OCI-LY7 (cell line): Measurements from ENCODE around the gene USP48. TPM values are rescaled to one million over a fixed set of nuclear protein-coding genes. Genes with fewer than 3 reads are reported as not detected.

Source experiments
- BruUV-seq: library from RNA; stranded (reverse); fragments of 400-500 nt; replicated peaks from 2 replicates; lab custom pipeline; 2021; lab: Mats Ljungman, UMichigan
- CTCF ChIA-PET: fragments of 300-600 bp; sonication (Branson Sonifier 250); formaldehyde crosslinking; loops from one replicate; lab custom pipeline; 2022; ENCODE audit warnings: antibody characterized with exemption; ENCODE audit not compliant: unreplicated experiment; lab: Charles Lee
- POLR2A ChIA-PET: fragments of 300-600 bp; sonication (Branson Sonifier 250); formaldehyde crosslinking; loops from one replicate; lab custom pipeline; 2022; ENCODE audit warnings: antibody characterized with exemption; lab: Charles Lee
- DNase-seq: peaks from one replicate; pipeline ENCODE4 v3.0.0-alpha.2; 2015; ENCODE audit warnings: low spot score
- H2AFZ ChIP-seq: fragments of 200-600 bp; sonication (generic), shearing (Covaris generic); 2 replicates; pipeline ENCODE4 v1.6.1; 2014; ENCODE audit warnings: mild to moderate bottlenecking, antibody characterized with exemption, low read length, moderate library complexity
- H3K27ac ChIP-seq: fragments of 200-600 bp; sonication (generic); 2 replicates; pipeline ENCODE4 v1.5.1; 2014; ENCODE audit warnings: mixed run types, low read depth, mild to moderate bottlenecking, moderate library complexity, low read length, inconsistent platforms; ENCODE audit not compliant: poor library complexity, severe bottlenecking
- H3K36me3 ChIP-seq: fragments of 200-600 bp; sonication (generic); 2 replicates; pipeline ENCODE4 v1.6.1; 2014; ENCODE audit warnings: mild to moderate bottlenecking, antibody characterized with exemption, low read length, moderate library complexity, mixed read lengths; ENCODE audit not compliant: insufficient read depth
- H3K4me1 ChIP-seq: fragments of 200-600 bp; sonication (generic); 2 replicates; pipeline ENCODE4 v1.5.1; 2014; ENCODE audit warnings: mild to moderate bottlenecking, low read length; ENCODE audit not compliant: insufficient read depth, poor library complexity, severe bottlenecking
- H3K4me2 ChIP-seq: fragments of 200-600 bp; sonication (generic); 2 replicates; pipeline ENCODE4 v1.6.1; 2014; ENCODE audit warnings: mild to moderate bottlenecking, low read length
- H3K4me3 ChIP-seq: fragments of 200-600 bp; sonication (generic); 2 replicates; pipeline ENCODE4 v1.5.1; 2014; ENCODE audit warnings: mild to moderate bottlenecking, low read depth, low read length; ENCODE audit not compliant: poor library complexity, severe bottlenecking
- H3K79me2 ChIP-seq: fragments of 200-600 bp; sonication (generic); 2 replicates; pipeline ENCODE4 v1.6.1; 2016; ENCODE audit warnings: low read depth, mild to moderate bottlenecking, low read length, moderate library complexity, mixed read lengths; ENCODE audit not compliant: insufficient read depth
- H3K9me2 ChIP-seq: fragments of 200-600 bp; sonication (generic); 2 replicates; pipeline ENCODE4 v1.6.1; 2016; ENCODE audit warnings: mild to moderate bottlenecking, low read length, mixed read lengths; ENCODE audit not compliant: insufficient read depth
- H3K9me3 ChIP-seq: fragments of 200-600 bp; sonication (generic); 2 replicates; pipeline ENCODE4 v1.6.1; 2014; ENCODE audit warnings: mild to moderate bottlenecking, mixed run types, low read length, mixed read lengths
- H4K20me1 ChIP-seq: fragments of 200-600 bp; sonication (generic); 2 replicates; pipeline ENCODE4 v1.6.1; 2014; ENCODE audit warnings: mild to moderate bottlenecking, antibody characterized with exemption, low read length, moderate library complexity, mixed read lengths; ENCODE audit not compliant: insufficient read depth
- CTCF ChIP-seq: fragments of 200-600 bp; sonication (generic); conservative IDR thresholded peaks from 2 replicates; pipeline ENCODE4 v1.5.1; 2014; ENCODE audit warnings: mild to moderate bottlenecking, antibody characterized with exemption, low read length, moderate library complexity, mixed read lengths
- EZH2phosphoT487 ChIP-seq: fragments of 200-600 bp; sonication (generic); IDR thresholded peaks from 2 replicates; pipeline ENCODE4 v1.6.1; 2018; ENCODE audit warnings: low read depth, borderline replicate concordance, mild to moderate bottlenecking, mixed run types, antibody characterized with exemption, low read length, moderate library complexity, mixed read lengths
- intact Hi-C: fragments of 100-400 bp; cut with micrococcal nuclease; formaldehyde crosslinking; loops from one replicate; pipeline ENCODE4 v1.10.0; 2022; ENCODE audit not compliant: unreplicated experiment
- total RNA-seq, 2 experiments: library from RNA; depleted of rRNA in 1 of 2; stranded (reverse); fragments of >200 nt in 1 of 2; shearing (Covaris generic) in 1 of 2; gene quantifications; 2 replicates each; pipeline ENCODE4 v1.2.3, GENCODE V29; 2014 to 2022

USP48 gene
- total RNA-seq, 2 experiments from 2014 or later = 45.0 to 98.3 TPM

DNA sequence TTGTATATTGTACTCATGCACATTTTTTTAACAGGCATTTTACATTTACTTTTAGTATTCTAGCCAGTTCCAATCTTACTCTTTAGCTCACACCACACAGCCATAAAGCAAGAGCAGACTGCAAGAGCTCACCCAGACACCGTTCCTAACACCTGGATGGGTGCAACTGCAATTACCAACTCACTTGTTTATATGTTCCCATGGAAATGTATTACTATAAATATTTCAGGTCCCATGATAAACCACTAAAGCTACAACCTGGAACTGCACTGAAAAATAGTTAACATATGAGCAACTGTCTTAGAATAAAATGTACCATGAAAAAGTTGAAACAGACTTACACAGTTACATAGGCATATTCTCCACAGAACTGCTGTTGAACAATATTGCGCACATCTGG is 30.8 kb downstream of the USP48 start:
- Histone ChIP-seq H3K27ac (no peak overlapping the region), H3K4me2 (no peak overlapping the region), H3K79me2 (peaks cover 13% of the 10 kb centered on the region; the same call in 1 of the 2 replicates), H2AFZ (no peak overlapping the region), H4K20me1 (no peaks in the 10 kb centered on the region), H3K9me2 (no peaks in the 10 kb centered on the region), H3K9me3 (no peaks in the 10 kb centered on the region), H3K4me1 (no peaks in the 10 kb centered on the region), H3K36me3 (peaks cover 94% of the 10 kb centered on the region), H3K4me3 (no peak overlapping the region)
- DNase-seq = no peak
- BruUV-seq = no TSS peak
- ChIA-PET CTCF (no interaction called here), POLR2A (interaction anchor here (0.7 to 1.2 kb wide), 4 partner anchors 9 to 441 kb away, joined by 3 to 5 read pairs (median 4); no protein-coding TSS in a partner anchor)
- intact Hi-C loops = no loop called here
- TF ChIP-seq EZH2phosphoT487 (no peak), CTCF (no peak)

- BruUV-seq = no TSS peak
- Histone ChIP-seq H2AFZ (no peak overlapping the region), H3K4me1 (no peaks in the 10 kb centered on the region), H3K79me2 (0 out of 2 replicates have a peak, but pooled peaks cover 4% of the 10 kb centered on the region), H4K20me1 (no peaks in the 10 kb centered on the region), H3K9me3 (no peaks in the 10 kb centered on the region), H3K9me2 (no peaks in the 10 kb centered on the region), H3K4me3 (no peak overlapping the region), H3K36me3 (peaks cover 96% of the 10 kb centered on the region), H3K27ac (no peak overlapping the region), H3K4me2 (no peak overlapping the region)
- POLR2A ChIA-PET = interaction anchor here (0.6 to 1.1 kb wide), 3 partner anchors 10 to 21 kb away, joined by 3 to 5 read pairs (median 4); no protein-coding TSS in a partner anchor
- CTCF ChIA-PET = no interaction called here
- intact Hi-C loops = no loop called here
- DNase-seq = no peak
- TF ChIP-seq CTCF (no peak), EZH2phosphoT487 (no peak)
These were observed 31.7 kb downstream of the USP48 start for GRCh38 chr1:21751281-21751680.

GRCh38 chr1:21750841-21751240 is 32.1 kb downstream of the USP48 start:
- H3K4me3 ChIP-seq = no peak overlapping the region
- intact Hi-C loops = no loop called here
- ChIA-PET POLR2A (interaction anchor here (0.7 to 1.0 kb wide), 2 partner anchors 21 to 42 kb away, joined by 3 to 5 read pairs; no protein-coding TSS in a partner anchor), CTCF (no interaction called here)
- H2AFZ ChIP-seq = no peak overlapping the region
- no TSS peak for BruUV-seq
- H3K36me3 ChIP-seq = peaks cover 95% of the 10 kb centered on the region
- TF ChIP-seq EZH2phosphoT487 (no peak), CTCF (no peak)
- no peaks in the 10 kb centered on the region for H3K9me3 ChIP-seq
- H3K4me2 ChIP-seq = no peak overlapping the region
- H3K4me1 ChIP-seq = no peaks in the 10 kb centered on the region
- no peak for DNase-seq
- no peaks in the 10 kb centered on the region for H3K9me2 ChIP-seq
- 0 out of 2 replicates have a peak, but pooled peaks cover 3% of the 10 kb centered on the region for H3K79me2 ChIP-seq
- H4K20me1 ChIP-seq = no peaks in the 10 kb centered on the region
- H3K27ac ChIP-seq = no peak overlapping the region
